GM03348 (cell line): Measurements from ENCODE around the gene BTAF1.
A peak's percentile ranks its signal among the peaks of the same experiment; 100 is the strongest.
"Not testable (repeated sequence)": the region's sequence is repeated elsewhere in the genome, so short reads cannot be mapped to it uniquely, and the experiment has no call there.

Experiments
- DNase-seq: peaks from one replicate; pipeline ENCODE4 v3.0.0; 2012; ENCODE audit warnings: low spot score

The BTAF1 gene

DNA sequence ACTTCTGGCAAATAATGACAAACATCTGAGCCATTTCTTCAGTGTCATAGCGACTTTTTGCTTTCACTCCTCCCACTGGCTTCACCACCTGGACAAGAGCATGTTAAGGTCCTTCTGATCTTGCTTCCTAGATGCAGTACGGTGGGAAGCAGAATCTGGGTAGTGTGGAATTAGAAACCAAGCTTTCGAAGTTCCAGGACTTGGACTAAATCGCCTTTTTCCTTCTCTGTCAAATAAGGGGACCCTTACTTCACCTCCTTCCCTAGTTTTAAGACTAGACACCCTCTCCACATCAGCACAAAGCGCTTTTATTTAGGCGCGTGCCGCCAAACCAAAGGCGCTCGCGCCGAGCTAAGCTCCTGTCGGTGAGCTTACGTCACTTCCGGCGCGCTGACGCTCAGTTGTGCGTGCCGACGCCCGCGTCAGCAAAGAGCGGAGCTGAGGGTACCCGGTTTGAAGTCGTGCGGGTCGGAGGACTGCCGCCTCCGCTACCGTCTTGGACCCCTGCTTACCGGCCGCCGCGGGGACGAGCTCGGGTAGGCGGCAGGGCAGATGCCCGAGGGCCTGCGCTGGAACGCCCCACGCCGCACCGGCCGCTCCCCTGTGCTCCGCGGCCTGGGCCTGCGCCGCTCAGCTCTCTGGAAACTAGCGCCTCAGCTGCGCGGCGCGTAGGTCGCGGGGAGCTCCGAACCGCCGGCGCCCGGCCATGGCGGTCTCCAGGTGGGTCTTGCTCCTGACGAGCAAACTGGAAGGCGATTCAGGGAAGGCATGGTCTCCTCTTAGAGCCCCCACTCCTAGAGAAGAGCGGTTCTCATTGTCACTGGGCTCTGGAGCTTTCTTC lies at the start of gene BTAF1:
Gene BTAF1, plus strand, starts transcription at position 400 of the 841 bp plus-strand sequence. Its CDS starts 307 bp downstream, at position 707.
- DNase-seq = peak; percentile 91

GRCh38 chr10:91875156-91875555 lies 48.4 kb upstream of the BTAF1 start:
- no peak for DNase-seq

DNA sequence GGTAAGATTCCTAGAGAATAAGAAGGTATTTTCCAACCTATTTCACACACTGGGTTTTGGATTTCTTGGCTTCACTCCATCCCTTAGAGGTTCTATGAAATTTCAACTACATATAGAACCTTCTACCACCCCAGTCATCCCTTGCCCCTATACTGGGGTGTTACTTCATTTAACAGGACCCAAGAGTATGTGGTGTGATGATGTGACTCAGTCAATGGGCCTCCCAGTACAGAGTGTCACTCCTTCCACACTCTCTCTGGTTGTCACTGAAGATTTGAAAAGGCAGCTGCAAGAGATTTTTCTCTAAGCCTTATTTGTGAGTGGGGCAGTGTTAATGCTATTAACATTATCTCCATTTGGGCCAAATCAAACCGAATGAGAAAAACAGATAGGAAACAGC lies 47.8 kb upstream of the BTAF1 start:
- no peak for DNase-seq

GRCh38 chr10:91879515-91880170 lies 43.9 kb upstream of the BTAF1 start:
- DNase-seq = no peak

- DNase-seq = peak; percentile 22
Observed at GRCh38 chr10:91880310-91880709, 43.3 kb upstream of the BTAF1 start.

- DNase-seq = peak; percentile 60
Observed at GRCh38 chr10:91883549-91884444, 39.8 kb upstream of the BTAF1 start.

DNA sequence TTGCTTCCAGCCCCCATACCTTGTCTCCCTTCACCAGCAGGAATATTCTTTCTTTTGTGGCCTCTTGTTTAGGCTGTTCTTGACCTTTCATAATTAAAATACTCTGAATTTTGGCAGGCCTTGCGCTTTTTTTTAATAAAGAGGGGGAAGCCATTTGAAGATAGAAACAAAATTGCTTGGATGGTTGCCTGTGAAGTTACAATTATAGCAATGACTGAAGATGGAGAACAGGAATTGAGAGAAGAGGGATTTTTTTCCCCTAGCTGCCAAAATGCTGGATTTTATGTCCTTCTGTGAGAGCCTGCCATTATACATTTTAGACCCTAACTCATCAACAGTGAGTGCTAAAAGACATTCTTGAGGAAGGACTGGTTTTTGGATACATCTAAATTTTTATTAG lies 39.0 kb upstream of the BTAF1 start:
- DNase-seq = no peak

DNA sequence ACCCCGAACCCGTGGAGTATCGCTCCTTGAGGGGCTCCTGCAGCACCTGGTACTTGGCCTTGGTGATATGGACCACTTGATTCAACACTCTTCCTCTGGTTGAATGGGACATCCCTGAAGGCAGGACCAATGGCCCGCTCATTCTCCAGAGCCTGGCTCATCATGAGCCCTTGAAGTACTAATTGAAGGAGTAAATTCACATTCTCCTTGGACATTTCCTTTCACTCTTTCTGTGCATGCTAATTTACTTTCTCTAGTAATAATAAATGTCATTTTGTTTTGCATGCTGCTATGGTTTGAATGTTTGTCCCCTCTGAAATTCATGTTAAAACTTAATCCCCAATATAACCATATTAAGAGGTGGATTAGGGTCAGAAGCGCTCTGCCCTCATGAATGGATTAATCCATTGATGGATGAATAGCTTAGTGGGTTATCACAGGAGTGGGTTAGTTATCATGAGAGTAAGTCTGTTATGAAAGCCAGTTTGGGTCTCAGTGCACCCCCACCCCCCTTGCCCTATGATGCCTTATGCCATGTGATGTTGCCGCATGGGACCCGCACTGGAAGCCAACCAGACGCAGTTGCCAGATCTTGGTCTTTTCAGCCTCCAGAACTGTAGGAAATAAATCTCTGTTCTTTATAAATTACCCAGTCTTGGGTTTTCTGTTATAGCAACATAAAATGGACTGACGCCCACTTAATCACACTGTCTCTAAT lies 38.0 kb upstream of the BTAF1 start:
- no peak for DNase-seq

GRCh38 chr10:91886954-91887271 lies 36.7 kb upstream of the BTAF1 start:
- no peak for DNase-seq

DNA sequence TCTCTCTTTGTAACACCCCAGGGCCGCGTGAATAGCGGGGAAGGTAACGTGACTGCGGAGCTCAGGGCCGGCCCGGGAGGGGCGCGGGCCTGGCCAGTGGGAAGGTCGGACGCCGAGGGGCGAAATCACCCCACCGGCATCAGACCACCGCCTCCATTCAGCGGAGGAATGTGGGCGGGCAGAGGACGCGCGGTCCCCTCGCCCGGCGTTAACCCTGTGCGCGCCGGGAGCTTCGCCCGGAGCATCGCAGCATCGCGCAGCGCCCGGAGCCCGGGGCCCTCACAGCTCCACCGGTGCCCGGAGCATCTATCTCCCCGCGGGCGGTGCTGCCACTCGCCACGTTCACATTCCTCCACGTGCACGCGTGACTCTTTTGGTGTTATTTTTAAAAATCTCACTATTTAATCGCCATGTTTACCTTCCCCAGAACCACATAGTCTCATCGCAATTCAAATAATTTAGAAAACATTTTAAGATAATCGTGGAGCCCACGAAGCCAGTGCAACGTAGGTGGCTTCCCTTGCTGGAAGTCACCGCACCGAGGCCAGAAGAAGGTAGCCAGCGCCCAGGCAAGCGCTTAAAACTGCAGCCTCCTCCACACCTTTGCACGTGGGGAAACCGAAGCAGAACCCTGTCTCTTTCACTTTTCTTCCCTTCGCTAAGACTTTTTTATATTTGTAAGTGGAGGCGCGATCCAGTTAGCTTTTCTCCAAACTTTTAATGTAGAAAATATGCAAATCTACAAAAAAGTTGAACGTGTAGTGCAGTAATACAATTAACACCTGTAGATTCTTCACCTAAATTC lies 36.1 kb upstream of the BTAF1 start:
- DNase-seq = peak; percentile 44

DNA sequence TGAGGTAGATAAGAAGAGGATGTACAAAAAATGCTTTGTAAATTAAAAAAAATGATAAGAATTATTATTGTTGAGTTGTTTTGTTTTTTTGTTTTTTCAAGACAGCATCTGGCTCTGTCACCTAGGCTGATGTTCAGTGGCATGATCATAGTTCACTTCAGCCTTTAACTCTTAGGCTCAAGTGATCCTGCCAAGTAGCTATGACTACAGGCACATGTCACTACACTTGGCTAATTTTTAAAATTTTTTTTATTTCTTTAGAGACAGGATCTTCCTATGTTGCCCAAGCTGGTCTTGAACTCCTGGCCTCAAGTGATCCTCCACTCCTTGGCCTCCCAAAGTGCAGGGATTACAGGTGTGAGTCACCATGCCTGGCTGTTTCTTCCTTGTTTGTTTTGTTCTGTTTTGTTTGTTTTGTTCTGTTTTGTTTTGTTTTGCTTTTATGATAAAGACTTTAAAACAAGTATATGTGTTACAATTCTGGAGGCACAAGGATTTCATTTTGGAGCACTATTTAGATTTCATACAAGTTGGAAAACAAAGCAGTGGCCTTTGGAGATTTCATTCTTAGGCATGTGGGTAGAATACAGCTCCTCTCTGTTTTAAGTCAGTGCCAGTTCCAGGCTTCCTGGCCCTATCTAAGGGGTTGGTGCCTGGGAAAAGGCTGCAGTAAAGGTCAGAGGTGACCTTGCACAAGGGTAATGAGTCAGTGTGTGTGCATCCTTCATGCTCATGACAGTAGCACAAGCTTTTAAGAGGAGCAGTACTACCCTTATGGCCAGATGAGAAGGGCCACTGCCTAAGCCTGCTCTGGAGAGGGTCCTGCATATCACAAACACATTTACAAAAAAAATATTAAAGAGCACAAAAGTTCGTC lies 32.2 kb upstream of the BTAF1 start:
- no peak for DNase-seq

DNA sequence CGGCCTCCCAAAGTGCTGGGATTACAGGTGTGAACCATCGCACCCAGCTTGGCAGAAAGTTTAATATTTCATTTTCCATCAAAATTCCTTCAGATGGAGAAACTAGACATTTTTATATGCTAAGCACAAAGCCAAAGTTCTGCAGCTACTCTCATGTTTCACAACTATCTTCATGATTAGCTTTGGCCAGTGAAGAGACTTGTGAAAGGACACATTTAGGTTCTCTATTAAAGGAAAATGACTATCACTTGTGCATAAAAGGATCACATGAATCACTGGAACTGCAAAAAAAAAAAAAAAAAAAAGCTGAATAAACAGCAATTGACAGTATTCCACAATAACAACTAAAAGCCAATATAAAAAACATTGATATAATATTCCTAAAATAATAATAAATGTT lies 30.5 kb upstream of the BTAF1 start:
- DNase-seq = no peak

- not testable (repeated sequence) for DNase-seq
Observed at GRCh38 chr10:91894261-91894685, 29.3 kb upstream of the BTAF1 start.

DNA sequence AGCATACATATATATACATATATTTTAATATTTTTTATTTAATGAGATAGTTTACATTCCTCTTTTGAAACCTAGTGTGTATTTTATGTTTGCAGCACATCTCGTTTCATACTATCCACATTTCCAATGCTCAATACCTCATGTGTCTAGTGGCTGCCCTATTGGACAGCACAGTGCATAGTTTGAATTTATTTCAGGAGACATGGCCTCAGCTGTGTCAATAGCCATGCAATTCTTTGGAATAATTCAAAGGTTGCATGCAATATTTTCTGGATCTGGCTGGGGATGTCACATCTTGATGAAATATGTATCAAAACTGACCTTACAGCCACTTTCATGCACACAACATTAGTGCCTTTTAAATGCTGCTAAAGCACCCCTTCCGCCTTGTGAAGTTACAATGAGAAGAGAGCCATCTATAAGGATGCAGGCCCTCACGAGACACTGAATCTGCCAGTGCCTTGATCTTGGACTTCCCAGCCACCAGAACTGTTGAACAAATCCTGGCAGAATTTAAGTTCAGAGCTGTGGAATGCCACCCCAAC lies 27.3 kb upstream of the BTAF1 start:
- no peak for DNase-seq

- DNase-seq = no peak
Observed at GRCh38 chr10:91897421-91897820, 26.1 kb upstream of the BTAF1 start.

- peak; percentile 60 for DNase-seq
Observed at GRCh38 chr10:91901784-91902677, 21.5 kb upstream of the BTAF1 start.

DNA sequence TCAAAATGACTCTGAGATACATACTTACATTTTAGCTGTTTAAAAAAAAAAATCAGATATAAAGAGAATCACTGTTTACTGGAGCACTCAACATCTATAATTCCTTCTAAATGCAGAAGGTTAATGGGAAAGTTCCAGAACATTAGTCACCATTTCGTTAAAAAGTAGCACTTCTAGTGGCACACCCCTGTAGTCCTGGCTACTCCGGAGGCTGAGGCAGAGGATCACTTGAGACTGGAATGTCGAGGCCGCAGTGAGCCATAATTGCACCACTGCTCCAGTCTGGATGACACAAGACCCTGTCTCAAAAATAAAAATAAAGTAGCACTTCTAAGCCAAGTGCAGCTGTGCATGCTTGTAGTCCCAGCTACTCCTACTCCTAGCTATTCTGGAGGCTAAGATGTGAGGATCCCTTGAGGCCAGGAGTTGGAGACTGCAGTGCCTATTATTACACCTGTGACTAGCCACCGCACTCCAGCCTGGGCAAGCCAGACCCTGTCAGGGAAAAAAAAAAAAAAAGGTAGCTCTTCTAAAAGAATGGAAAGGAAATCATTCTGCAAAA lies 16.5 kb upstream of the BTAF1 start:
- no peak for DNase-seq

DNA sequence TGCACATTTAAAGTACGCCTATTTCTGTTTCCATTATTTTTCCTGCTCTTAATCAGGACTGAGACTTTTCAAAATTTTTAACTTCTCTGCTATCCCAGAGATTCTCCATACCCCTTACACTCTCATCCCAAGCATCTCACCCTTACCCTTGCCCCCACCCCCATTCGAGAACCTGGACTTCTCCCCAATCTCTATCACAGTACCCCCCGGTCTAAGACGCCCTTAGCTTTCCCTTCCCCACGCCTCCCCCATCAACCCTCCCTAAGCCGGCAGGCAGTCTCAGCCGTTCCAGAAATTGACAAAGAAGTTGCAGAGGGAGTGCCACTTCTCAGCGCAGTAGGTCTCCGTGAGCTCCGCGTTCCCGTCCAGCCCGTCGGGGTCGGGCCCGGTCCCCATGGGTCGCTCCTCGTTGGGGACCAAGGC lies 15.6 kb upstream of the BTAF1 start:
- DNase-seq = peak; percentile 13
